Urinary bladder (tissue), 4 donors: ENCODE measurements around the gene CYTH4. TPM values are rescaled to one million over a fixed set of nuclear protein-coding genes. Genes with fewer than 3 reads are reported as not detected.
"Not testable (repeated sequence)": the region's sequence is repeated elsewhere in the genome, so short reads cannot be mapped to it uniquely, and the experiment has no call there.

ENCODE experiments used
- DNase-seq: peaks from one replicate; pipeline ENCODE4 v3.0.0-alpha.2; 2015; ENCODE audit errors: extremely low spot score
- H3K27ac ChIP-seq: one replicate; pipeline ENCODE4 v1.5.1; 2013; ENCODE audit warnings: low read depth, mild to moderate bottlenecking, moderate library complexity
- H3K36me3 ChIP-seq: one replicate; pipeline ENCODE4 v1.6.1; 2013; ENCODE audit warnings: mild to moderate bottlenecking, moderate library complexity; ENCODE audit not compliant: insufficient read depth
- H3K4me1 ChIP-seq: one replicate; pipeline ENCODE4 v1.6.1; 2013; ENCODE audit warnings: mild to moderate bottlenecking, moderate library complexity; ENCODE audit not compliant: insufficient read depth
- H3K4me3 ChIP-seq: one replicate; pipeline ENCODE4 v1.5.1; 2013; ENCODE audit warnings: low read depth, low read length
- WGBS: extraction: QIAGEN DNeasy Blood & Tissue Kit; methylation state at CpG from one replicate; pipeline ENCODE4 v1.1.7; 2013; 5-methylcytosine and 5-hydroxymethylcytosine counted together
- polyA plus RNA-seq: library from polyadenylated mRNA; stranded (reverse); fragments of 200-250 nt; gene quantifications from one replicate; pipeline ENCODE4 v1.2.3, GENCODE V29; 2013
- total RNA-seq: library from RNA; depleted of rRNA; stranded (reverse); fragments of >200 nt; gene quantifications from one replicate; pipeline ENCODE4 v1.2.3, GENCODE V29; 2014
- donor health status: healthy with polysubstance abuse.
- donor health status: healthy.

The CYTH4 gene
- total and polyA plus RNA-seq, 2 donors, result 5.2 to 10.8 TPM

GRCh38 chr22:37243402-37244113 is 38.8 kb upstream of the CYTH4 start:
- H3K27ac ChIP-seq, result no peak overlapping the region
- DNase-seq, result no peak
- H3K4me3 ChIP-seq, result peak overlapping the region; percentile 40
- no peaks in the 10 kb centered on the region for H3K36me3 ChIP-seq
- H3K4me1 ChIP-seq, result no peaks in the 10 kb centered on the region
- 52% methylated on average over 12 of the region's 12 CpGs for WGBS

- H3K4me1 ChIP-seq, result no peaks in the 10 kb centered on the region
- 15% methylated on average over 23 of the region's 23 CpGs for WGBS
- H3K27ac ChIP-seq, result no peak within 1 kb of the TSS
- H3K36me3 ChIP-seq, result no peaks in the 10 kb centered on the region
- H3K4me3 ChIP-seq, result peak within 1 kb of the TSS; percentile 40
- DNase-seq, result no peak
Measured at GRCh38 chr22:37244114-37244921, 38.0 kb upstream of the CYTH4 start, which contains the start of gene RAC2. RAC2 (minus strand) TSS chr22:37244269; CDS start chr22:37244148, 121 bp downstream.

GRCh38 chr22:37244922-37245722 is 37.2 kb upstream of the CYTH4 start:
- 64% methylated on average over 22 of the region's 22 CpGs for WGBS
- no peaks in the 10 kb centered on the region for H3K36me3 ChIP-seq
- no peak overlapping the region for H3K27ac ChIP-seq
- no peak overlapping the region for H3K4me3 ChIP-seq
- no peaks in the 10 kb centered on the region for H3K4me1 ChIP-seq
- DNase-seq, result no peak

GRCh38 chr22:37245740-37246139 is 36.6 kb upstream of the CYTH4 start:
- H3K4me1 ChIP-seq, result no peaks in the 10 kb centered on the region
- H3K4me3 ChIP-seq, result no peak overlapping the region
- no peak overlapping the region for H3K27ac ChIP-seq
- 71% methylated on average over 6 of the region's 6 CpGs for WGBS
- DNase-seq, result no peak
- no peaks in the 10 kb centered on the region for H3K36me3 ChIP-seq

GRCh38 chr22:37248251-37248650 is 34.1 kb upstream of the CYTH4 start:
- no peak for DNase-seq
- no peak overlapping the region for H3K4me3 ChIP-seq
- H3K27ac ChIP-seq, result no peak overlapping the region
- 64% methylated on average over 6 of the region's 6 CpGs for WGBS
- H3K4me1 ChIP-seq, result no peaks in the 10 kb centered on the region
- no peaks in the 10 kb centered on the region for H3K36me3 ChIP-seq

- WGBS, result 79% methylated on average over 12 of the region's 12 CpGs
Measured at GRCh38 chr22:37249986-37250385, 32.3 kb upstream of the CYTH4 start.

GRCh38 chr22:37251836-37252235 is 30.5 kb upstream of the CYTH4 start:
- not testable (repeated sequence) for H3K36me3 ChIP-seq, H3K27ac ChIP-seq, DNase-seq, H3K4me1 ChIP-seq, H3K4me3 ChIP-seq
- 78% methylated on average over 8 of the region's 8 CpGs for WGBS

More at GRCh38 chr22:37249986-37250385, 32.3 kb upstream of the CYTH4 start:
- Histone ChIP-seq H3K4me3 (no peak overlapping the region), H3K4me1 (no peaks in the 10 kb centered on the region), H3K27ac (no peak overlapping the region), H3K36me3 (no peaks in the 10 kb centered on the region)
- no peak for DNase-seq

- Histone ChIP-seq H3K4me3 (no peak overlapping the region), H3K36me3 (no peaks in the 10 kb centered on the region), H3K27ac (no peak overlapping the region), H3K4me1 (no peaks in the 10 kb centered on the region)
- 53% methylated on average over 7 of the region's 7 CpGs for WGBS
- no peak for DNase-seq
Measured at GRCh38 chr22:37253126-37253660, 29.1 kb upstream of the CYTH4 start.

- WGBS, result 61% methylated on average over 5 of the region's 5 CpGs
- H3K36me3 ChIP-seq, result no peaks in the 10 kb centered on the region
- no peak for DNase-seq
- H3K4me1 ChIP-seq, result no peaks in the 10 kb centered on the region
- H3K4me3 ChIP-seq, result no peak overlapping the region
- no peak overlapping the region for H3K27ac ChIP-seq
Measured at GRCh38 chr22:37254209-37254866, 28.0 kb upstream of the CYTH4 start.

- Histone ChIP-seq H3K27ac (no peak overlapping the region), H3K4me1 (no peaks in the 10 kb centered on the region), H3K36me3 (no peaks in the 10 kb centered on the region), H3K4me3 (no peak overlapping the region)
- DNase-seq, result no peak
- 47% methylated on average over 5 of the region's 5 CpGs for WGBS
Measured at GRCh38 chr22:37254867-37255233, 27.5 kb upstream of the CYTH4 start.

- Histone ChIP-seq H3K4me1 (no peaks in the 10 kb centered on the region), H3K27ac (no peak overlapping the region), H3K36me3 (no peaks in the 10 kb centered on the region), H3K4me3 (no peak overlapping the region)
- no peak for DNase-seq
Measured at GRCh38 chr22:37255558-37256006, 26.7 kb upstream of the CYTH4 start.

GRCh38 chr22:37256075-37256726 is 26.1 kb upstream of the CYTH4 start:
- DNase-seq, result no peak

More at GRCh38 chr22:37256075-37256726, 26.1 kb upstream of the CYTH4 start:
- Histone ChIP-seq H3K27ac (no peak overlapping the region), H3K4me3 (no peak overlapping the region), H3K4me1 (no peaks in the 10 kb centered on the region), H3K36me3 (no peaks in the 10 kb centered on the region)
- 67% methylated on average over 10 of the region's 10 CpGs for WGBS
